HEK293 (cell line): ENCODE data around the gene PRAC2.

Experiments
- CTCF ChIA-PET: fragments of 350-600 bp; formaldehyde crosslinking; extraction: SDS; loops from one replicate; lab custom pipeline; 2021; ENCODE audit warnings: antibody characterized with exemption; lab: Yijun Ruan, JAX
- POLR2A ChIA-PET: fragments of 300-600 bp; formaldehyde crosslinking; extraction: SDS; loops from one replicate; lab custom pipeline; 2020; ENCODE audit warnings: antibody characterized with exemption, inconsistent platforms; lab: Yijun Ruan, JAX
- H3K27ac ChIP-seq: fragments of 200-500 bp; sonication (Bioruptor generic); 2 replicates; pipeline ENCODE4 v1.5.1; 2014; ENCODE audit warnings: low read depth, low read length, control low read depth, inconsistent platforms; ENCODE audit errors: extremely low read depth
- H3K36me3 ChIP-seq, 2 experiments: fragments of 200-500 bp in 1 of 2; sonication (Bioruptor generic) in 1 of 2; 1 replicate in 1 of 2; 2 replicates in 1 of 2; pipeline ENCODE4 v1.5.1; 2014 to 2017; ENCODE audit warnings: inconsistent platforms in 2 of 2, low read length in 2 of 2; ENCODE audit not compliant: control insufficient read depth in 2 of 2, insufficient read depth in 1 of 2
- H3K4me1 ChIP-seq: fragments of 200-500 bp; sonication (Bioruptor generic); 2 replicates; pipeline ENCODE4 v1.5.1; 2014; ENCODE audit warnings: mild to moderate bottlenecking, low read length, inconsistent platforms; ENCODE audit not compliant: control insufficient read depth, insufficient read depth
- H3K4me3 ChIP-seq: 2 replicates; pipeline ENCODE4 v1.5.1; 2011; ENCODE audit warnings: low read depth, mild to moderate bottlenecking, control low read depth, low read length, moderate library complexity
- H3K9me3 ChIP-seq: fragments of 200-500 bp; sonication (Bioruptor generic); 2 replicates; pipeline ENCODE4 v1.5.1; 2014; ENCODE audit warnings: low read depth, low read length, inconsistent platforms; ENCODE audit not compliant: control insufficient read depth, insufficient read depth
- MEIS1 ChIP-seq: sonication (generic); formaldehyde crosslinking; IDR thresholded peaks from 2 replicates; pipeline ENCODE4 v1.8.1; 2022; ENCODE audit warnings: missing genetic modification reagents, mild to moderate bottlenecking, borderline replicate concordance
- MYNN ChIP-seq: fragments of 450-650 bp; formaldehyde crosslinking; IDR thresholded peaks from 2 replicates; pipeline ENCODE4 v1.5.1; 2016; ENCODE audit warnings: missing biosample characterization, missing genetic modification characterization, borderline replicate concordance
- ZBTB1 ChIP-seq: fragments of 450-650 bp; formaldehyde crosslinking; IDR thresholded peaks from 2 replicates; pipeline ENCODE4 v1.5.1; 2016; ENCODE audit warnings: missing biosample characterization, missing genetic modification characterization
- ZBTB7A ChIP-seq: fragments of 450-650 bp; formaldehyde crosslinking; IDR thresholded peaks from 2 replicates; pipeline ENCODE4 v1.5.1; 2016; ENCODE audit warnings: low read depth, missing biosample characterization, missing genetic modification characterization
- ZNF121 ChIP-seq: fragments of 450-650 bp; formaldehyde crosslinking; IDR thresholded peaks from 2 replicates; pipeline ENCODE4 v1.5.1; 2016; ENCODE audit warnings: missing biosample characterization, missing genetic modification characterization
- ZNF140 ChIP-seq: fragments of 450-650 bp; formaldehyde crosslinking; IDR thresholded peaks from 2 replicates; pipeline ENCODE4 v1.5.1; 2016; ENCODE audit warnings: missing biosample characterization, missing genetic modification characterization
- ZNF350 ChIP-seq: fragments of 450-650 bp; formaldehyde crosslinking; IDR thresholded peaks from 2 replicates; pipeline ENCODE4 v1.5.0; 2017; ENCODE audit warnings: missing biosample characterization, mild to moderate bottlenecking, missing genetic modification characterization
- ZNF660 ChIP-seq: fragments of 450-650 bp; IDR thresholded peaks from 2 replicates; pipeline ENCODE4 v1.5.1; 2018; ENCODE audit warnings: missing biosample characterization, mild to moderate bottlenecking, missing genetic modification characterization
- ZNF785 ChIP-seq: fragments of 450-650 bp; formaldehyde crosslinking; IDR thresholded peaks from 2 replicates; pipeline ENCODE4 v1.5.1; 2016; ENCODE audit warnings: missing biosample characterization, missing genetic modification characterization
- ZSCAN23 ChIP-seq: fragments of 450-650 bp; formaldehyde crosslinking; IDR thresholded peaks from 2 replicates; pipeline ENCODE4 v1.5.1; 2016; ENCODE audit warnings: missing biosample characterization, missing genetic modification characterization
- TF ChIP-seq, protein P1 (sequence below): fragments of 450-650 bp; formaldehyde crosslinking; IDR thresholded peaks from 2 replicates; pipeline ENCODE4 v1.5.1; 2016; ENCODE audit warnings: missing biosample characterization, missing genetic modification characterization
- TF ChIP-seq, protein P2 (sequence below): fragments of 450-650 bp; formaldehyde crosslinking; optimal IDR thresholded peaks from 2 replicates; pipeline ENCODE3; 2016; ENCODE audit warnings: missing biosample characterization, mild to moderate bottlenecking, missing genetic modification characterization
- TF ChIP-seq, protein P3 (sequence below): fragments of 450-650 bp; formaldehyde crosslinking; IDR thresholded peaks from 2 replicates; pipeline ENCODE4 v1.5.1; 2016; ENCODE audit warnings: missing biosample characterization, missing genetic modification characterization
- TF ChIP-seq, protein P4 (sequence below): fragments of 450-650 bp; formaldehyde crosslinking; IDR thresholded peaks from 2 replicates; pipeline ENCODE4 v1.5.1; 2016; ENCODE audit warnings: missing biosample characterization, missing genetic modification characterization
- TF ChIP-seq, protein P5 (sequence below): fragments of 450-650 bp; formaldehyde crosslinking; IDR thresholded peaks from 2 replicates; pipeline ENCODE4 v1.5.1; 2016; ENCODE audit warnings: missing biosample characterization, missing genetic modification characterization, low read depth
- TF ChIP-seq, protein P6 (sequence below): fragments of 450-650 bp; formaldehyde crosslinking; IDR thresholded peaks from 2 replicates; pipeline ENCODE4 v1.5.1; 2016; ENCODE audit warnings: missing biosample characterization, missing genetic modification characterization
- TF ChIP-seq, protein P7 (sequence below): fragments of 450-650 bp; formaldehyde crosslinking; IDR thresholded peaks from 2 replicates; pipeline ENCODE4 v1.5.1; 2016; ENCODE audit warnings: missing biosample characterization, missing genetic modification characterization, borderline replicate concordance

Gene PRAC2

DNA sequence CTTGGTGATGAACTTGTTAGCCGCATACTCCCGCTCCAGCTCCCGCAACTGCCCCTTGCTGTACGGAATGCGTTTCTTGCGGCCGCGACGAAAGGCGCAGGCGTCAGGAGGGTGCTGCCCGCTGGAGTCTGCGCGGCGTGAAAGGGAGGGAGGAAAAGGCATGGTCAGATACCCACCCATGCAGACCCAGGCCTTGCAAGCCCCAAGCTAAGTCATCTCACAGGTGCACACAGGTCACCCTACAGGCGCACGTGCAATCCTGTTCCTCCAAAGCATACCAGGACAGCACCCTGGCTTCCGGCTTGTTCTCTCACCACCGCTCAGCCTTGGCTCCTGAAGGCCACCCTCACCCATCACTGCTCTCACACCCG lies 3.9 kb downstream of the PRAC2 start:
- ChIA-PET CTCF (interaction anchor here (0.6 to 14.1 kb wide), 10 partner anchors 11 to 305 kb away, joined by 3 to 246 read pairs (median 10); no protein-coding TSS in a partner anchor), POLR2A (no interaction called here)
- Histone ChIP-seq H3K36me3 (peaks cover 0 to 22% of the 10 kb centered on the region in 2 experiments; a peak in 1 of 3 replicates), H3K9me3 (no peaks in the 10 kb centered on the region), H3K4me3 (no peak overlapping the region), H3K4me1 (peaks cover 7% of the 10 kb centered on the region), H3K27ac (no peak overlapping the region)
- TF ChIP-seq ZSCAN23 (no peak), ZNF350 (tag by site-specific recombination) (no peak), MEIS1 (CRISPR knock-in tag) (no peak), ZNF660 (tag by site-specific recombination) (no peak), ZBTB1 (no peak), ZNF121 (tag by site-specific recombination) (no peak), ZNF140 (no peak), MYNN (tag by site-specific recombination) (no peak), ZNF785 (no peak), ZBTB7A (tag by site-specific recombination) (no peak)
- TF ChIP-seq, protein P1, sequence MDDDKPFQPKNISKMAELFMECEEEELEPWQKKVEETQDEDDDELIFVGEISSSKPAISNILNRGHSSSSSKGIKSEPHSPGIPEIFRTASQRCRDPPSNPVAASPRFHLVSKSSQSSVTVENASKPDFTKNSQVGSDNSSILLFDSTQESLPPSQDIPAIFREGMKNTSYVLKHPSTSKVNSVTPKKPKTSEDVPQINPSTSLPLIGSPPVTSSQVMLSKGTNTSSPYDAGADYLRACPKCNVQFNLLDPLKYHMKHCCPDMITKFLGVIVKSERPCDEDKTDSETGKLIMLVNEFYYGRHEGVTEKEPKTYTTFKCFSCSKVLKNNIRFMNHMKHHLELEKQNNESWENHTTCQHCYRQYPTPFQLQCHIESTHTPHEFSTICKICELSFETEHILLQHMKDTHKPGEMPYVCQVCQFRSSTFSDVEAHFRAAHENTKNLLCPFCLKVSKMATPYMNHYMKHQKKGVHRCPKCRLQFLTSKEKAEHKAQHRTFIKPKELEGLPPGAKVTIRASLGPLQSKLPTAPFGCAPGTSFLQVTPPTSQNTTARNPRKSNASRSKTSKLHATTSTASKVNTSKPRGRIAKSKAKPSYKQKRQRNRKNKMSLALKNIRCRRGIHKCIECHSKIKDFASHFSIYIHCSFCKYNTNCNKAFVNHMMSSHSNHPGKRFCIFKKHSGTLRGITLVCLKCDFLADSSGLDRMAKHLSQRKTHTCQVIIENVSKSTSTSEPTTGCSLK (tag by site-specific recombination): no peak
- TF ChIP-seq, protein P2, sequence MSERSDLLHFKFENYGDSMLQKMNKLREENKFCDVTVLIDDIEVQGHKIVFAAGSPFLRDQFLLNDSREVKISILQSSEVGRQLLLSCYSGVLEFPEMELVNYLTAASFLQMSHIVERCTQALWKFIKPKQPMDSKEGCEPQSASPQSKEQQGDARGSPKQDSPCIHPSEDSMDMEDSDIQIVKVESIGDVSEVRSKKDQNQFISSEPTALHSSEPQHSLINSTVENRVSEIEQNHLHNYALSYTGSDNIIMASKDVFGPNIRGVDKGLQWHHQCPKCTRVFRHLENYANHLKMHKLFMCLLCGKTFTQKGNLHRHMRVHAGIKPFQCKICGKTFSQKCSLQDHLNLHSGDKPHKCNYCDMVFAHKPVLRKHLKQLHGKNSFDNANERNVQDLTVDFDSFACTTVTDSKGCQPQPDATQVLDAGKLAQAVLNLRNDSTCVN: no peak
- TF ChIP-seq, protein P3, sequence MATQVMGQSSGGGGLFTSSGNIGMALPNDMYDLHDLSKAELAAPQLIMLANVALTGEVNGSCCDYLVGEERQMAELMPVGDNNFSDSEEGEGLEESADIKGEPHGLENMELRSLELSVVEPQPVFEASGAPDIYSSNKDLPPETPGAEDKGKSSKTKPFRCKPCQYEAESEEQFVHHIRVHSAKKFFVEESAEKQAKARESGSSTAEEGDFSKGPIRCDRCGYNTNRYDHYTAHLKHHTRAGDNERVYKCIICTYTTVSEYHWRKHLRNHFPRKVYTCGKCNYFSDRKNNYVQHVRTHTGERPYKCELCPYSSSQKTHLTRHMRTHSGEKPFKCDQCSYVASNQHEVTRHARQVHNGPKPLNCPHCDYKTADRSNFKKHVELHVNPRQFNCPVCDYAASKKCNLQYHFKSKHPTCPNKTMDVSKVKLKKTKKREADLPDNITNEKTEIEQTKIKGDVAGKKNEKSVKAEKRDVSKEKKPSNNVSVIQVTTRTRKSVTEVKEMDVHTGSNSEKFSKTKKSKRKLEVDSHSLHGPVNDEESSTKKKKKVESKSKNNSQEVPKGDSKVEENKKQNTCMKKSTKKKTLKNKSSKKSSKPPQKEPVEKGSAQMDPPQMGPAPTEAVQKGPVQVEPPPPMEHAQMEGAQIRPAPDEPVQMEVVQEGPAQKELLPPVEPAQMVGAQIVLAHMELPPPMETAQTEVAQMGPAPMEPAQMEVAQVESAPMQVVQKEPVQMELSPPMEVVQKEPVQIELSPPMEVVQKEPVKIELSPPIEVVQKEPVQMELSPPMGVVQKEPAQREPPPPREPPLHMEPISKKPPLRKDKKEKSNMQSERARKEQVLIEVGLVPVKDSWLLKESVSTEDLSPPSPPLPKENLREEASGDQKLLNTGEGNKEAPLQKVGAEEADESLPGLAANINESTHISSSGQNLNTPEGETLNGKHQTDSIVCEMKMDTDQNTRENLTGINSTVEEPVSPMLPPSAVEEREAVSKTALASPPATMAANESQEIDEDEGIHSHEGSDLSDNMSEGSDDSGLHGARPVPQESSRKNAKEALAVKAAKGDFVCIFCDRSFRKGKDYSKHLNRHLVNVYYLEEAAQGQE (tag by site-specific recombination): no peak
- TF ChIP-seq, protein P4, sequence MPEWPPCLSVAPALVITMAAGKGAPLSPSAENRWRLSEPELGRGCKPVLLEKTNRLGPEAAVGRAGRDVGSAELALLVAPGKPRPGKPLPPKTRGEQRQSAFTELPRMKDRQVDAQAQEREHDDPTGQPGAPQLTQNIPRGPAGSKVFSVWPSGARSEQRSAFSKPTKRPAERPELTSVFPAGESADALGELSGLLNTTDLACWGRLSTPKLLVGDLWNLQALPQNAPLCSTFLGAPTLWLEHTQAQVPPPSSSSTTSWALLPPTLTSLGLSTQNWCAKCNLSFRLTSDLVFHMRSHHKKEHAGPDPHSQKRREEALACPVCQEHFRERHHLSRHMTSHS: no peak
- TF ChIP-seq, protein P5, sequence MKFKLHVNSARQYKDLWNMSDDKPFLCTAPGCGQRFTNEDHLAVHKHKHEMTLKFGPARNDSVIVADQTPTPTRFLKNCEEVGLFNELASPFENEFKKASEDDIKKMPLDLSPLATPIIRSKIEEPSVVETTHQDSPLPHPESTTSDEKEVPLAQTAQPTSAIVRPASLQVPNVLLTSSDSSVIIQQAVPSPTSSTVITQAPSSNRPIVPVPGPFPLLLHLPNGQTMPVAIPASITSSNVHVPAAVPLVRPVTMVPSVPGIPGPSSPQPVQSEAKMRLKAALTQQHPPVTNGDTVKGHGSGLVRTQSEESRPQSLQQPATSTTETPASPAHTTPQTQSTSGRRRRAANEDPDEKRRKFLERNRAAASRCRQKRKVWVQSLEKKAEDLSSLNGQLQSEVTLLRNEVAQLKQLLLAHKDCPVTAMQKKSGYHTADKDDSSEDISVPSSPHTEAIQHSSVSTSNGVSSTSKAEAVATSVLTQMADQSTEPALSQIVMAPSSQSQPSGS (tag by site-specific recombination): no peak
- TF ChIP-seq, protein P6, sequence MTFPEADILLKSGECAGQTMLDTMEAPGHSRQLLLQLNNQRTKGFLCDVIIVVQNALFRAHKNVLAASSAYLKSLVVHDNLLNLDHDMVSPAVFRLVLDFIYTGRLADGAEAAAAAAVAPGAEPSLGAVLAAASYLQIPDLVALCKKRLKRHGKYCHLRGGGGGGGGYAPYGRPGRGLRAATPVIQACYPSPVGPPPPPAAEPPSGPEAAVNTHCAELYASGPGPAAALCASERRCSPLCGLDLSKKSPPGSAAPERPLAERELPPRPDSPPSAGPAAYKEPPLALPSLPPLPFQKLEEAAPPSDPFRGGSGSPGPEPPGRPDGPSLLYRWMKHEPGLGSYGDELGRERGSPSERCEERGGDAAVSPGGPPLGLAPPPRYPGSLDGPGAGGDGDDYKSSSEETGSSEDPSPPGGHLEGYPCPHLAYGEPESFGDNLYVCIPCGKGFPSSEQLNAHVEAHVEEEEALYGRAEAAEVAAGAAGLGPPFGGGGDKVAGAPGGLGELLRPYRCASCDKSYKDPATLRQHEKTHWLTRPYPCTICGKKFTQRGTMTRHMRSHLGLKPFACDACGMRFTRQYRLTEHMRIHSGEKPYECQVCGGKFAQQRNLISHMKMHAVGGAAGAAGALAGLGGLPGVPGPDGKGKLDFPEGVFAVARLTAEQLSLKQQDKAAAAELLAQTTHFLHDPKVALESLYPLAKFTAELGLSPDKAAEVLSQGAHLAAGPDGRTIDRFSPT: no peak
- TF ChIP-seq, protein P7, sequence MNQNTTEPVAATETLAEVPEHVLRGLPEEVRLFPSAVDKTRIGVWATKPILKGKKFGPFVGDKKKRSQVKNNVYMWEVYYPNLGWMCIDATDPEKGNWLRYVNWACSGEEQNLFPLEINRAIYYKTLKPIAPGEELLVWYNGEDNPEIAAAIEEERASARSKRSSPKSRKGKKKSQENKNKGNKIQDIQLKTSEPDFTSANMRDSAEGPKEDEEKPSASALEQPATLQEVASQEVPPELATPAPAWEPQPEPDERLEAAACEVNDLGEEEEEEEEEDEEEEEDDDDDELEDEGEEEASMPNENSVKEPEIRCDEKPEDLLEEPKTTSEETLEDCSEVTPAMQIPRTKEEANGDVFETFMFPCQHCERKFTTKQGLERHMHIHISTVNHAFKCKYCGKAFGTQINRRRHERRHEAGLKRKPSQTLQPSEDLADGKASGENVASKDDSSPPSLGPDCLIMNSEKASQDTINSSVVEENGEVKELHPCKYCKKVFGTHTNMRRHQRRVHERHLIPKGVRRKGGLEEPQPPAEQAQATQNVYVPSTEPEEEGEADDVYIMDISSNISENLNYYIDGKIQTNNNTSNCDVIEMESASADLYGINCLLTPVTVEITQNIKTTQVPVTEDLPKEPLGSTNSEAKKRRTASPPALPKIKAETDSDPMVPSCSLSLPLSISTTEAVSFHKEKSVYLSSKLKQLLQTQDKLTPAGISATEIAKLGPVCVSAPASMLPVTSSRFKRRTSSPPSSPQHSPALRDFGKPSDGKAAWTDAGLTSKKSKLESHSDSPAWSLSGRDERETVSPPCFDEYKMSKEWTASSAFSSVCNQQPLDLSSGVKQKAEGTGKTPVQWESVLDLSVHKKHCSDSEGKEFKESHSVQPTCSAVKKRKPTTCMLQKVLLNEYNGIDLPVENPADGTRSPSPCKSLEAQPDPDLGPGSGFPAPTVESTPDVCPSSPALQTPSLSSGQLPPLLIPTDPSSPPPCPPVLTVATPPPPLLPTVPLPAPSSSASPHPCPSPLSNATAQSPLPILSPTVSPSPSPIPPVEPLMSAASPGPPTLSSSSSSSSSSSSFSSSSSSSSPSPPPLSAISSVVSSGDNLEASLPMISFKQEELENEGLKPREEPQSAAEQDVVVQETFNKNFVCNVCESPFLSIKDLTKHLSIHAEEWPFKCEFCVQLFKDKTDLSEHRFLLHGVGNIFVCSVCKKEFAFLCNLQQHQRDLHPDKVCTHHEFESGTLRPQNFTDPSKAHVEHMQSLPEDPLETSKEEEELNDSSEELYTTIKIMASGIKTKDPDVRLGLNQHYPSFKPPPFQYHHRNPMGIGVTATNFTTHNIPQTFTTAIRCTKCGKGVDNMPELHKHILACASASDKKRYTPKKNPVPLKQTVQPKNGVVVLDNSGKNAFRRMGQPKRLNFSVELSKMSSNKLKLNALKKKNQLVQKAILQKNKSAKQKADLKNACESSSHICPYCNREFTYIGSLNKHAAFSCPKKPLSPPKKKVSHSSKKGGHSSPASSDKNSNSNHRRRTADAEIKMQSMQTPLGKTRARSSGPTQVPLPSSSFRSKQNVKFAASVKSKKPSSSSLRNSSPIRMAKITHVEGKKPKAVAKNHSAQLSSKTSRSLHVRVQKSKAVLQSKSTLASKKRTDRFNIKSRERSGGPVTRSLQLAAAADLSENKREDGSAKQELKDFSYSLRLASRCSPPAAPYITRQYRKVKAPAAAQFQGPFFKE: no peak
